IMR-90 (cell line): ENCODE data around the gene CACNA1I. TPM values are rescaled to one million over a fixed set of nuclear protein-coding genes. Genes with fewer than 3 reads are reported as not detected.

Source experiments
- ATAC-seq: fragments of 200-7000 bp; cut with Tn5 transposase; 2 replicates; pipeline ENCODE4 v1.9.1; 2020; ENCODE audit warnings: low read depth, mild to moderate bottlenecking, moderate library complexity
- BruUV-seq: library from RNA; stranded (reverse); fragments of 400-500 nt; replicated peaks from 2 replicates; lab custom pipeline; 2021; lab: Mats Ljungman, UMichigan
- CTCF ChIA-PET: fragments of 300-600 bp; formaldehyde crosslinking; extraction: SDS; loops from one replicate; lab custom pipeline; 2021; ENCODE audit warnings: antibody characterized with exemption; lab: Yijun Ruan, JAX
- POLR2A ChIA-PET: fragments of 300-600 bp; sonication (Branson Sonifier 250); formaldehyde crosslinking; loops from one replicate; lab custom pipeline; 2022; ENCODE audit warnings: antibody characterized with exemption; ENCODE audit not compliant: unreplicated experiment; lab: Charles Lee
- DNase-seq: peaks from one replicate; pipeline ENCODE4 v3.0.0; 2013
- H2AFZ ChIP-seq: replicated peaks from 2 replicates; pipeline ENCODE3; 2013; ENCODE audit warnings: low read length, mild to moderate bottlenecking; ENCODE audit not compliant: poor library complexity
- H2AK5ac ChIP-seq: 2 replicates; pipeline ENCODE4 v1.6.1; 2013; ENCODE audit warnings: low read depth, low read length, inconsistent platforms
- H2AK9ac ChIP-seq: replicated peaks from 2 replicates; pipeline ENCODE3; 2013; ENCODE audit warnings: mild to moderate bottlenecking, low read depth, low read length, moderate library complexity; ENCODE audit not compliant: poor library complexity
- H2BK120ac ChIP-seq: 2 replicates; pipeline ENCODE4 v1.6.1; 2013; ENCODE audit warnings: low read depth, low read length, inconsistent platforms
- H2BK15ac ChIP-seq: 3 replicates; pipeline ENCODE4 v1.6.1; 2013; ENCODE audit warnings: low read depth, low read length, inconsistent platforms
- H2BK20ac ChIP-seq: 2 replicates; pipeline ENCODE4 v1.6.1; 2013; ENCODE audit warnings: low read depth, mild to moderate bottlenecking, inconsistent platforms, low read length, moderate library complexity
- H2BK5ac ChIP-seq: 2 replicates; pipeline ENCODE4 v1.6.1; 2013; ENCODE audit warnings: mild to moderate bottlenecking, low read depth, low read length, inconsistent platforms; ENCODE audit not compliant: poor library complexity, severe bottlenecking
- H3K14ac ChIP-seq: replicated peaks from 2 replicates; pipeline ENCODE4 v1.6.1; 2013; ENCODE audit warnings: low read depth, low read length, inconsistent platforms
- H3K18ac ChIP-seq: 2 replicates; pipeline ENCODE4 v1.6.1; 2013; ENCODE audit warnings: low read depth, low read length, control low read depth
- H3K23ac ChIP-seq: 2 replicates; pipeline ENCODE4 v1.6.1; 2013; ENCODE audit warnings: low read depth, low read length, inconsistent platforms
- H3K27ac ChIP-seq: 2 replicates; pipeline ENCODE4 v1.5.1; 2013; ENCODE audit warnings: mild to moderate bottlenecking, control low read depth, low read length; ENCODE audit not compliant: insufficient read depth
- H3K27me3 ChIP-seq: 2 replicates; pipeline ENCODE4 v1.6.1; 2013; ENCODE audit warnings: low read length; ENCODE audit not compliant: control insufficient read depth, insufficient read depth
- H3K36me3 ChIP-seq: 2 replicates; pipeline ENCODE4 v1.6.1; 2013; ENCODE audit warnings: low read length, mixed read lengths; ENCODE audit not compliant: control insufficient read depth, insufficient read depth
- H3K4ac ChIP-seq: 2 replicates; pipeline ENCODE4 v1.6.1; 2013; ENCODE audit warnings: low read depth, low read length, inconsistent platforms
- H3K4me1 ChIP-seq: 2 replicates; pipeline ENCODE4 v1.6.1; 2013; ENCODE audit warnings: low read length, mixed read lengths; ENCODE audit not compliant: control insufficient read depth, insufficient read depth
- H3K4me2 ChIP-seq: 2 replicates; pipeline ENCODE4 v1.6.1; 2013; ENCODE audit warnings: low read depth, mild to moderate bottlenecking, control low read depth, low read length, moderate library complexity
- H3K4me3 ChIP-seq: 2 replicates; pipeline ENCODE4 v1.5.1; 2013; ENCODE audit warnings: low read depth, mild to moderate bottlenecking, control low read depth, low read length, moderate library complexity; ENCODE audit not compliant: insufficient read depth
- H3K56ac ChIP-seq: 2 replicates; pipeline ENCODE4 v1.6.1; 2013; ENCODE audit warnings: low read length, inconsistent platforms; ENCODE audit not compliant: insufficient read depth; ENCODE audit errors: extremely low read depth
- H3K79me1 ChIP-seq, 2 experiments: 2 replicates each; pipeline ENCODE4 v1.6.1; 2013; ENCODE audit warnings: low read length in 2 of 2, inconsistent platforms in 1 of 2, low read depth in 1 of 2
- H3K9ac ChIP-seq: 2 replicates; pipeline ENCODE4 v1.6.1; 2013; ENCODE audit warnings: low read depth, low read length, control low read depth
- H3K9me1 ChIP-seq: 2 replicates; pipeline ENCODE4 v1.6.1; 2013; ENCODE audit warnings: low read length, inconsistent platforms; ENCODE audit not compliant: insufficient read depth
- H3K9me3 ChIP-seq: 2 replicates; pipeline ENCODE4 v1.6.1; 2013; ENCODE audit warnings: low read length; ENCODE audit not compliant: control insufficient read depth, insufficient read depth
- H4K20me1 ChIP-seq: 2 replicates; pipeline ENCODE4 v1.6.1; 2013; ENCODE audit warnings: low read length, inconsistent platforms; ENCODE audit not compliant: insufficient read depth
- H4K5ac ChIP-seq: 2 replicates; pipeline ENCODE4 v1.6.1; 2013; ENCODE audit warnings: mild to moderate bottlenecking, low read depth, low read length, control low read depth
- H4K8ac ChIP-seq, 2 experiments: 2 replicates each; pipeline ENCODE4 v1.6.1; 2013; ENCODE audit warnings: low read depth in 2 of 2, low read length in 2 of 2, control low read depth in 1 of 2, inconsistent platforms in 1 of 2
- H4K91ac ChIP-seq: 2 replicates; pipeline ENCODE4 v1.6.1; 2013; ENCODE audit warnings: low read depth, low read length, inconsistent platforms; ENCODE audit not compliant: insufficient read depth
- BHLHE40 ChIP-seq: fragments of 150-350 bp; IDR thresholded peaks from 2 replicates; pipeline ENCODE4 v1.6.1; 2016; ENCODE audit warnings: mild to moderate bottlenecking, low read depth, low read length
- CEBPB ChIP-seq: IDR thresholded peaks from 2 replicates; pipeline ENCODE4 v1.6.1; 2012; ENCODE audit warnings: low read depth, low read length, improper control_type of control experiment
- CHD1 ChIP-seq: IDR thresholded peaks from 2 replicates; pipeline ENCODE4 v1.6.1; 2012; ENCODE audit warnings: low read depth, low read length, improper control_type of control experiment
- MXI1 ChIP-seq: IDR thresholded peaks from 2 replicates; pipeline ENCODE4 v1.6.1; 2012; ENCODE audit warnings: low read depth, mild to moderate bottlenecking, low read length, moderate library complexity, borderline replicate concordance
- RAD21 ChIP-seq: IDR thresholded peaks from 2 replicates; pipeline ENCODE4 v1.6.1; 2012; ENCODE audit warnings: low read length, improper control_type of control experiment
- RCOR1 ChIP-seq: IDR thresholded peaks from 2 replicates; pipeline ENCODE4 v1.6.1; 2012; ENCODE audit warnings: mild to moderate bottlenecking, low read length, improper control_type of control experiment; ENCODE audit not compliant: insufficient replicate concordance
- RFX5 ChIP-seq: IDR thresholded peaks from 2 replicates; pipeline ENCODE4 v1.8.0; 2012; ENCODE audit warnings: low read depth, mild to moderate bottlenecking, low read length, moderate library complexity
- SMC3 ChIP-seq: fragments of 150-350 bp; IDR thresholded peaks from 2 replicates; pipeline ENCODE4 v1.6.1; 2016; ENCODE audit warnings: low read depth, mild to moderate bottlenecking, antibody characterized with exemption, low read length, moderate library complexity
- WGBS, 2 experiments: methylation state at CpG; one replicate each; pipeline versions ENCODE4 v1.1.5 to v1.1.7; 2013; ENCODE audit warnings: missing lambda C conversion rate in 2 of 2; ENCODE audit not compliant: insufficient read length in 1 of 2; ENCODE audit errors: extremely low coverage in 2 of 2; 5-methylcytosine and 5-hydroxymethylcytosine counted together
- dilution Hi-C: fragments of 300-500 bp; cut with HindIII; formaldehyde crosslinking; loops from one replicate; pipeline ENCODE4 v1.14.3; 2018; ENCODE audit warnings: low sequenced_read_pairs; ENCODE audit not compliant: unreplicated experiment
- in situ Hi-C: fragments of 300-500 bp; cut with MboI; formaldehyde crosslinking; loops from 3 replicates; pipeline ENCODE4 v1.14.3; 2019; ENCODE audit warnings: low sequenced_read_pairs, inconsistent platforms, mixed read lengths
- intact Hi-C: fragments of 100-400 bp; cut with micrococcal nuclease; formaldehyde crosslinking; loops from 2 replicates; pipeline ENCODE4 v1.10.0; 2022
- polyA plus RNA-seq, 3 experiments: library from polyadenylated mRNA; depleted of rRNA; stranded (reverse); fragments of >200 nt; gene quantifications; 2 replicates each; pipeline ENCODE4 v1.2.3, GENCODE V29; 2012; ENCODE audit warnings: low replicate concordance in 1 of 3
- total RNA-seq: library from RNA; depleted of rRNA; stranded (reverse); fragments of >200 nt; gene quantifications from 2 replicates; pipeline ENCODE4 v1.2.3, GENCODE V29; 2012
- TF ChIP-seq, protein P1 (sequence below): conservative IDR thresholded peaks from 2 replicates; pipeline ENCODE4 v1.5.1; 2012; ENCODE audit warnings: mild to moderate bottlenecking, low read depth, low read length, improper control_type of control experiment
- TF ChIP-seq, protein P2 (sequence below): fragments of 150-350 bp; IDR thresholded peaks from 2 replicates; pipeline ENCODE4 v1.6.1; 2017; ENCODE audit warnings: mild to moderate bottlenecking, antibody characterized with exemption, low read length, low read depth
- TF ChIP-seq, protein P3 (sequence below): fragments of 150-350 bp; IDR thresholded peaks from 2 replicates; pipeline ENCODE4 v1.6.1; 2016; ENCODE audit warnings: low read depth, mild to moderate bottlenecking, low read length, moderate library complexity, borderline replicate concordance

CACNA1I gene
- total and polyA plus RNA-seq, 2 of the 4 experiments (the other 2 are of a cell fraction), result under 0.01 to 0.02 TPM

DNA sequence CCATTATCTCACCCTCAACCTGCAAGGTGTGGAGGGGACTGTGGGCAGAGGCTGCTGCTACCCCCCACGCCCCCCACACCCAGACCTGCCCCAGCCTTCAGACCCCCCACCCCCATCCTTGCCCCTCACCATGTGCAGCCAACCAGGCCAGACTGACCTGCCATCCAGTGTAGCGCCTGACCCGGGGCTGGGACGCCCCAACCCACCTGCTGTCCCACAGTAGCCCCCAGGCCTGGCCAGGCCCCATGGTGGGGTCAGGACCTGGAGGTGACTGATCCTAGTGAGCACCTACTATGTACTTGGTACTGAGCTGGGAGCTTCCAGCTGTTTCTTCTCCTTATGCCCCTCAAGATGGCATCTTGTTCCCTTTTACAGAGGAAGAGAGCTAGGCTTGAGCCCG, 113.1 kb downstream of the CACNA1I start:
- H4K5ac ChIP-seq, result no peak overlapping the region
- no peak overlapping the region for H3K4ac ChIP-seq
- H3K9ac ChIP-seq, result no peak overlapping the region
- H2AFZ ChIP-seq, result no peak overlapping the region
- dilution Hi-C loops, result no loop called here
- POLR2A ChIA-PET, result no interaction called here
- no peak overlapping the region for H2BK120ac ChIP-seq
- H3K18ac ChIP-seq, result no peak overlapping the region
- H4K8ac ChIP-seq, result no peak overlapping the region
- H3K56ac ChIP-seq, result no peak overlapping the region
- DNase-seq (no peak), ATAC-seq (0 out of 2 replicates have a peak, but pooled peaks have one; percentile 9)
- intact Hi-C loops, result no loop called here
- peaks cover 2% of the 10 kb centered on the region; the same call in 1 of the 2 replicates for H3K9me3 ChIP-seq
- no peak overlapping the region for H3K14ac ChIP-seq
- no TSS peak for BruUV-seq
- no peak overlapping the region for H2AK9ac ChIP-seq
- in situ Hi-C loops, result no loop called here
- no peak overlapping the region for H2BK20ac ChIP-seq
- no CpG with 5 or more reads among the region's 5 CpGs for WGBS, 2 experiments
- no peaks in the 10 kb centered on the region for H3K79me1 ChIP-seq
- no peak overlapping the region for H3K27ac ChIP-seq
- H3K23ac ChIP-seq, result no peak overlapping the region
- peaks cover 42% of the 10 kb centered on the region for H3K27me3 ChIP-seq
- no peak overlapping the region for H2BK15ac ChIP-seq
- no peak overlapping the region for H3K4me3 ChIP-seq
- no peak overlapping the region for H2BK5ac ChIP-seq
- H4K20me1 ChIP-seq, result no peaks in the 10 kb centered on the region
- no peaks in the 10 kb centered on the region; the same call in 1 of the 2 replicates for H3K9me1 ChIP-seq
- no peaks in the 10 kb centered on the region for H3K4me1 ChIP-seq
- TF ChIP-seq MXI1 (no peak), SMC3 (no peak), RAD21 (no peak), RFX5 (no peak), BHLHE40 (no peak), CHD1 (no peak), CEBPB (no peak), RCOR1 (no peak)
- TF ChIP-seq, protein P1, sequence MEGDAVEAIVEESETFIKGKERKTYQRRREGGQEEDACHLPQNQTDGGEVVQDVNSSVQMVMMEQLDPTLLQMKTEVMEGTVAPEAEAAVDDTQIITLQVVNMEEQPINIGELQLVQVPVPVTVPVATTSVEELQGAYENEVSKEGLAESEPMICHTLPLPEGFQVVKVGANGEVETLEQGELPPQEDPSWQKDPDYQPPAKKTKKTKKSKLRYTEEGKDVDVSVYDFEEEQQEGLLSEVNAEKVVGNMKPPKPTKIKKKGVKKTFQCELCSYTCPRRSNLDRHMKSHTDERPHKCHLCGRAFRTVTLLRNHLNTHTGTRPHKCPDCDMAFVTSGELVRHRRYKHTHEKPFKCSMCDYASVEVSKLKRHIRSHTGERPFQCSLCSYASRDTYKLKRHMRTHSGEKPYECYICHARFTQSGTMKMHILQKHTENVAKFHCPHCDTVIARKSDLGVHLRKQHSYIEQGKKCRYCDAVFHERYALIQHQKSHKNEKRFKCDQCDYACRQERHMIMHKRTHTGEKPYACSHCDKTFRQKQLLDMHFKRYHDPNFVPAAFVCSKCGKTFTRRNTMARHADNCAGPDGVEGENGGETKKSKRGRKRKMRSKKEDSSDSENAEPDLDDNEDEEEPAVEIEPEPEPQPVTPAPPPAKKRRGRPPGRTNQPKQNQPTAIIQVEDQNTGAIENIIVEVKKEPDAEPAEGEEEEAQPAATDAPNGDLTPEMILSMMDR, result no peak
- TF ChIP-seq, protein P2, sequence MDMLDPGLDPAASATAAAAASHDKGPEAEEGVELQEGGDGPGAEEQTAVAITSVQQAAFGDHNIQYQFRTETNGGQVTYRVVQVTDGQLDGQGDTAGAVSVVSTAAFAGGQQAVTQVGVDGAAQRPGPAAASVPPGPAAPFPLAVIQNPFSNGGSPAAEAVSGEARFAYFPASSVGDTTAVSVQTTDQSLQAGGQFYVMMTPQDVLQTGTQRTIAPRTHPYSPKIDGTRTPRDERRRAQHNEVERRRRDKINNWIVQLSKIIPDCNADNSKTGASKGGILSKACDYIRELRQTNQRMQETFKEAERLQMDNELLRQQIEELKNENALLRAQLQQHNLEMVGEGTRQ, result no peak
- TF ChIP-seq, protein P3, sequence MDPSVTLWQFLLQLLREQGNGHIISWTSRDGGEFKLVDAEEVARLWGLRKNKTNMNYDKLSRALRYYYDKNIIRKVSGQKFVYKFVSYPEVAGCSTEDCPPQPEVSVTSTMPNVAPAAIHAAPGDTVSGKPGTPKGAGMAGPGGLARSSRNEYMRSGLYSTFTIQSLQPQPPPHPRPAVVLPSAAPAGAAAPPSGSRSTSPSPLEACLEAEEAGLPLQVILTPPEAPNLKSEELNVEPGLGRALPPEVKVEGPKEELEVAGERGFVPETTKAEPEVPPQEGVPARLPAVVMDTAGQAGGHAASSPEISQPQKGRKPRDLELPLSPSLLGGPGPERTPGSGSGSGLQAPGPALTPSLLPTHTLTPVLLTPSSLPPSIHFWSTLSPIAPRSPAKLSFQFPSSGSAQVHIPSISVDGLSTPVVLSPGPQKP, result no peak
- no peak overlapping the region for H3K4me2 ChIP-seq
- CTCF ChIA-PET, result no interaction called here
- no peak overlapping the region for H2AK5ac ChIP-seq
- no peaks in the 10 kb centered on the region for H3K36me3 ChIP-seq
- H4K91ac ChIP-seq, result no peak overlapping the region
